GM12878 (cell line): ENCODE data around the gene SRSF9. TPM values are rescaled to one million over a fixed set of nuclear protein-coding genes. Genes with fewer than 3 reads are reported as not detected.
A peak's percentile ranks its signal among the peaks of the same experiment; 100 is the strongest.

Experiments
- ATAC-seq: fragments of 200-7000 bp; cut with Tn5 transposase; 3 replicates; pipeline ENCODE4 v1.9.1; 2020; ENCODE audit warnings: mild to moderate bottlenecking, moderate library complexity
- BruUV-seq: library from RNA; stranded (reverse); fragments of 400-500 nt; replicated peaks from 2 replicates; lab custom pipeline; 2021; lab: Mats Ljungman, UMichigan
- CTCF ChIA-PET: fragments of 300-600 bp; sonication (Branson Sonifier 250); formaldehyde crosslinking; extraction: SDS; loops from one replicate; lab custom pipeline; 2021; ENCODE audit warnings: inconsistent platforms; lab: Yijun Ruan, JAX
- POLR2A ChIA-PET: fragments of 350-600 bp; formaldehyde crosslinking; extraction: SDS; loops from one replicate; lab custom pipeline; 2021; ENCODE audit warnings: inconsistent platforms; lab: Charles Lee
- RAD21 ChIA-PET: fragments of 300-600 bp; sonication (Branson Sonifier 250); formaldehyde crosslinking; loops from one replicate; lab custom pipeline; 2023; ENCODE audit warnings: antibody characterized with exemption; ENCODE audit not compliant: unreplicated experiment; lab: Charles Lee
- SMC1A ChIA-PET: fragments of 300-600 bp; sonication (Branson Sonifier 250); formaldehyde crosslinking; loops from one replicate; lab custom pipeline; 2023; ENCODE audit not compliant: unreplicated experiment, uncharacterized antibody; lab: Charles Lee
- DNase-seq: peaks from one replicate; pipeline ENCODE4 v3.0.0-alpha.2; 2011; ENCODE audit warnings: low read depth, low spot score
- FAIRE-seq: peaks from 3 replicates; lab custom pipeline; 2011; peaks lifted over from hg19 to GRCh38; lab: Jason Lieb, UNC
- H2AFZ ChIP-seq: 2 replicates; pipeline ENCODE4 v1.6.0; 2011; ENCODE audit warnings: low read depth, low read length, control low read depth; ENCODE audit not compliant: control insufficient read depth
- H3K27ac ChIP-seq: 2 replicates; pipeline ENCODE4 v1.5.1; 2011; ENCODE audit warnings: control low read depth; ENCODE audit not compliant: control insufficient read depth, insufficient read depth
- H3K27me3 ChIP-seq, 2 experiments: replicated peaks in 1 of 2; 2 replicates each; pipeline versions ENCODE4 v1.6.0 to v1.6.1; 2011; ENCODE audit warnings: low read length in 1 of 2; ENCODE audit not compliant: control insufficient read depth in 2 of 2, insufficient read depth in 2 of 2
- H3K36me3 ChIP-seq, 2 experiments: 2 replicates each; pipeline ENCODE4 v1.5.1; 2011; ENCODE audit warnings: low read length in 1 of 2; ENCODE audit not compliant: control insufficient read depth in 2 of 2, insufficient read depth in 2 of 2
- H3K4me1 ChIP-seq: 2 replicates; pipeline ENCODE4 v1.6.1; 2011; ENCODE audit warnings: mild to moderate bottlenecking, low read length, moderate library complexity, mixed read lengths; ENCODE audit not compliant: control insufficient read depth, insufficient read depth
- H3K4me2 ChIP-seq: 2 replicates; pipeline ENCODE4 v1.6.0; 2011; ENCODE audit warnings: control low read depth; ENCODE audit not compliant: control insufficient read depth, insufficient read depth
- H3K4me3 ChIP-seq: fragments of 200-600 bp; sonication (generic); 2 replicates; pipeline ENCODE4 v1.5.1; 2016
- H3K79me2 ChIP-seq: 2 replicates; pipeline ENCODE4 v1.6.0; 2011; ENCODE audit warnings: low read length; ENCODE audit not compliant: control insufficient read depth, insufficient read depth
- H3K9ac ChIP-seq: 2 replicates; pipeline ENCODE4 v1.8.0; 2011; ENCODE audit warnings: low read length, control low read depth, mixed read lengths; ENCODE audit not compliant: control insufficient read depth, insufficient read depth
- H3K9me3 ChIP-seq: replicated peaks from 3 replicates; pipeline ENCODE4 v1.5.1; 2011; ENCODE audit warnings: mild to moderate bottlenecking, low read length; ENCODE audit not compliant: control insufficient read depth, insufficient read depth
- H4K20me1 ChIP-seq: 2 replicates; pipeline ENCODE4 v1.6.0; 2011; ENCODE audit not compliant: control insufficient read depth, insufficient read depth
- DPF2 ChIP-seq: fragments of 450-650 bp; IDR thresholded peaks from 2 replicates; pipeline ENCODE4 v1.6.1; 2017; ENCODE audit warnings: mild to moderate bottlenecking
- NKRF ChIP-seq: fragments of 450-650 bp; conservative IDR thresholded peaks from 2 replicates; pipeline ENCODE4 v1.6.1; 2017; ENCODE audit warnings: mild to moderate bottlenecking, moderate library complexity
- WGBS: methylation state at CpG from one replicate; pipeline ENCODE4 v1.1.6; 2016; ENCODE audit warnings: low lambda C conversion rate; ENCODE audit not compliant: insufficient replicate concordance, insufficient coverage; ENCODE audit errors: missing lambda C conversion rate; 5-methylcytosine and 5-hydroxymethylcytosine counted together
- in situ Hi-C: fragments of 300-500 bp; cut with MboI; formaldehyde crosslinking; loops from 9 replicates; pipeline ENCODE4 v1.14.3; 2018; ENCODE audit warnings: mixed read lengths
- intact Hi-C: fragments of 100-400 bp; cut with micrococcal nuclease; formaldehyde crosslinking; loops from one replicate; pipeline ENCODE4 v1.14.2; 2022; ENCODE audit not compliant: unreplicated experiment
- polyA plus RNA-seq, 11 experiments: library from polyadenylated mRNA; depleted of rRNA in 4 of 11; unstranded in 6 of 11; stranded (reverse) in 5 of 11; fragments of >200 nt; fragmentation: Nextera tagmentation in 4 of 11; fragmentation: Illumina TruSeq in 1 of 11; extraction: Ambion mirVana in 4 of 11; extraction: Trizol in 1 of 11; gene quantifications; 1 replicate in 1 of 11; 2 replicates in 10 of 11; pipeline versions ENCODE4 v1.2.1 to v1.2.3, GENCODE V29; 2011 to 2016; ENCODE audit warnings: inconsistent platforms in 2 of 11, missing spikeins in 2 of 11, low read depth in 1 of 11
- total RNA-seq, 4 experiments: library from RNA; depleted of rRNA in 3 of 4; stranded (reverse); fragments of >200 nt in 3 of 4; fragmentation: Illumina TruSeq in 1 of 4; extraction: Trizol in 1 of 4; gene quantifications; 2 replicates each; pipeline versions ENCODE4 v1.2.1 to v1.2.3, GENCODE V29; 2013 to 2021

Gene SRSF9
- total and polyA plus RNA-seq, 10 of the 15 experiments (the other 5 are each of a cell fraction or from before 2014, with no cell fraction given), result 56.2 to 510 (median 186) TPM

GRCh38 chr12:120438495-120439198 lies 30.9 kb downstream of the SRSF9 start:
- Histone ChIP-seq H3K36me3 (peaks cover 0 to 13% of the 10 kb centered on the region in 2 experiments; a peak in 2 of 4 replicates), H3K27ac (peak overlapping the region; percentile 3), H3K4me3 (peak overlapping the region; percentile 70), H3K4me2 (peak overlapping the region; percentile 70), H3K27me3 (no peaks in the 10 kb centered on the region), H3K79me2 (peaks cover 26% of the 10 kb centered on the region), H3K4me1 (no peaks in the 10 kb centered on the region; the same call in 1 of the 2 replicates), H4K20me1 (no peaks in the 10 kb centered on the region), H3K9me3 (no peaks in the 10 kb centered on the region), H3K9ac (peak overlapping the region; percentile 67), H2AFZ (no peak overlapping the region; the same call in 1 of the 2 replicates)
- ChIA-PET POLR2A (interaction anchor here (0.7 to 1.3 kb wide), 8 partner anchors 24 to 623 kb away, joined by 3 to 9 read pairs (median 4); partner anchors contain the start of gene DYNLL1), RAD21 (interaction anchor here (0.7 to 1.8 kb wide), 5 partner anchors 27 to 533 kb away, joined by 3 to 8 read pairs (median 4); partner anchors contain the start of gene POP5), CTCF (interaction anchor here (0.6 to 2.3 kb wide), 14 partner anchors 9 to 662 kb away, joined by 3 to 35 read pairs (median 4); partner anchors contain the start of genes DYNLL1, POP5, SIRT4 and SRSF9), SMC1A (interaction anchor here (0.8 to 1.9 kb wide), 8 partner anchors 9 to 211 kb away, joined by 3 to 6 read pairs (median 4); partner anchors contain the start of gene POP5)
- WGBS, result 20% methylated on average over 16 of the region's 17 CpGs
- in situ Hi-C loops, result loop anchor here (10.0 kb wide), 1 partner anchor 114 kb away; the partner anchor contains the start of gene PLA2G1B
- no peak for DNase-seq
- BruUV-seq, result TSS peak; percentile 82
- intact Hi-C loops, result loop anchor here (2.0 kb wide), 1 partner anchor 30 kb away; the partner anchor contains the start of gene SRSF9
- peak; percentile 11 for ATAC-seq
- FAIRE-seq, result no peak
- TF ChIP-seq NKRF (0 out of 2 replicates have a peak, but pooled peaks have one; percentile 21), DPF2 (no peak)
